HUES64 (cell line): ENCODE data around the gene SCN4B.

Experiments used
- H3K27ac ChIP-seq: 2 replicates; pipeline ENCODE4 v1.7.0; 2013; ENCODE audit warnings: low read depth, low read length, inconsistent platforms
- H3K27me3 ChIP-seq: 2 replicates; pipeline ENCODE4 v1.6.1; 2013; ENCODE audit warnings: mild to moderate bottlenecking, low read length; ENCODE audit not compliant: insufficient read depth
- H3K36me3 ChIP-seq: 2 replicates; pipeline ENCODE4 v1.6.1; 2013; ENCODE audit warnings: mild to moderate bottlenecking, low read length; ENCODE audit not compliant: insufficient read depth
- H3K4me1 ChIP-seq: 2 replicates; pipeline ENCODE4 v1.6.1; 2013; ENCODE audit warnings: mild to moderate bottlenecking, low read length, moderate library complexity; ENCODE audit not compliant: insufficient read depth
- H3K4me3 ChIP-seq: 2 replicates; pipeline ENCODE4 v1.5.1; 2013; ENCODE audit warnings: mild to moderate bottlenecking, low read length, moderate library complexity
- H3K9ac ChIP-seq: 2 replicates; pipeline ENCODE4 v1.6.1; 2013; ENCODE audit warnings: mild to moderate bottlenecking, low read depth, low read length
- H3K9me3 ChIP-seq: 2 replicates; pipeline ENCODE4 v1.6.1; 2013; ENCODE audit warnings: low read depth, low read length; ENCODE audit not compliant: insufficient read depth
- WGBS: fragments of 150-250, 120-280 bp; methylation state at CpG from one replicate; pipeline ENCODE4 v1.1.7; 2013; ENCODE audit warnings: missing lambda C conversion rate; 5-methylcytosine and 5-hydroxymethylcytosine counted together

Gene SCN4B

DNA sequence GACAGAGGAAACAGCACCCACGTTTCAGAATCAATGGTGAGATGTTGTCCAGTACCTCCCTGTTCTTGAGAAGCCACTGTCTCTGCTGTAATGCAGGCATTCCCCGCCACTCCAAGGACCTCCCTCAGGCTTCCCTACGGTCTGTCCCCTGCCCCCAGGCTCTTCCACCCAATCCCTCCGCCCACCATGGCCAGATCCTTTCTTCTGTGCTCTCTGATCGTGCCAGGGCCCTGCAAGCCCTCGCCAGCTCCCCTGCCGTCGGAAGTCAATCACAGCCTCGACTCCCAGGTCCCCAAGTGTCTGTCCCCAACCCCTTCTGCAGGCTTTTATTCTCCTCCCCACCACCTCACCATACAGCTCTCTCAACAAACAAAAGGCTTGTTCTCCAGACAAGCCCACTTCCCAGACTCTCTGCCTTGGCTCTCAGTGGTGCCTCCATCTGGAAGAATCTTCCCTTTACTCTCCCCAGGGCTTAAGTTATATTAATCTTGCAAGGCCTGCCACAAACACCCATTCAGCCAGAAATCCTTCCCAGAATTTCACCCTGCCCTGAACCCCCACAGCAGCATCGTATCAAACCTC, 13.7 kb downstream of the SCN4B start:
- Histone ChIP-seq H3K27me3 (peaks cover 13% of the 10 kb centered on the region; the same call in 1 of the 2 replicates), H3K36me3 (no peaks in the 10 kb centered on the region)
- WGBS, result 40% methylated on average over 10 of the region's 10 CpGs

DNA sequence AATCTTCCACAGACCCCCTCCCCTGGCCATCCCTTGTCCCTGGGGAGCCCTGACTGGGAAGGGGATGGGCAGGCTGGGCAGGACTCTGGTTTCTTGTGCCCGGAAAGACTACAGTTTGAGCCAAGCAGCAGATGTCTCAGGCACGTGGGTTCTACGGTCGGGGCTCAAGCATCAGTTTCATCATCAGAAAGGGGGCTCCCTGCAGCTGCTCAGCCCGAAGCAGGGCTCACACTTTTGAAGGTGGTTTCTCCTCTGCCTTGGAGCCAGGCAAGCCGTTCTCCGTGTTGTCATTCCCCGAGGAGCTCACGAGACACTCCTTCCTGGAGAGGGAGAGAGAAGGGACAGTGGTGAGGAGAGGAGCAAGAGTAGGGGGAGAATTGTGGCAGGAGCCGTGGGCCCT, 15.8 kb downstream of the SCN4B start:
- WGBS, result 90% methylated on average over 10 of the region's 10 CpGs
- Histone ChIP-seq H3K27me3 (no peaks in the 10 kb centered on the region), H3K9me3 (no peaks in the 10 kb centered on the region), H3K36me3 (no peaks in the 10 kb centered on the region), H3K9ac (no peak overlapping the region), H3K27ac (no peak overlapping the region), H3K4me1 (no peaks in the 10 kb centered on the region), H3K4me3 (no peak overlapping the region)

More for the DNA sequence above, 13.7 kb downstream of the SCN4B start:
- Histone ChIP-seq H3K9ac (no peak overlapping the region), H3K27ac (no peak overlapping the region), H3K9me3 (no peaks in the 10 kb centered on the region), H3K4me3 (no peak overlapping the region), H3K4me1 (no peaks in the 10 kb centered on the region)

DNA sequence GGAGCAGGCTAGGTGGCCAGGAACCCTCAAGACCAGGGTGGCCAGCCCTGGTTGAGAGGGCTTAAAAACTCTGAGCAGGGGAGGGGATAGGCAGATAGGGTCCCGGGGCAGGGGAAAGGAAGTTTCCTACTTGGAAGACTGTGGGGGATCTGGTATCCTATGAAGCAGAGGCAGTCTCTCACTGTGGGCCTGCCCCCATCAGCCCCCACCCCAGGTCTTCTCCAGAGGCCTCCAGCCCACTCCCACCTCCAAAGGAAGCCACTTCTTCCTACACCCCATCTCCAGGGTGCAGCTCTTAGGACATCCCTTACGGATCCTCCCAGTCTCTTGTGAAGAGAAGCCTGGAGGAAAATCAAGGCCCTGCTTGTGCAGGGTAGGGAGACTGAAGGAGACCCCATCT, 16.3 kb downstream of the SCN4B start:
- Histone ChIP-seq H3K36me3 (no peaks in the 10 kb centered on the region), H3K27me3 (no peaks in the 10 kb centered on the region), H3K9me3 (no peaks in the 10 kb centered on the region), H3K27ac (no peak overlapping the region), H3K4me3 (no peak overlapping the region), H3K4me1 (no peaks in the 10 kb centered on the region), H3K9ac (no peak overlapping the region)
- WGBS, result 96% methylated on average over 2 of the region's 2 CpGs

DNA sequence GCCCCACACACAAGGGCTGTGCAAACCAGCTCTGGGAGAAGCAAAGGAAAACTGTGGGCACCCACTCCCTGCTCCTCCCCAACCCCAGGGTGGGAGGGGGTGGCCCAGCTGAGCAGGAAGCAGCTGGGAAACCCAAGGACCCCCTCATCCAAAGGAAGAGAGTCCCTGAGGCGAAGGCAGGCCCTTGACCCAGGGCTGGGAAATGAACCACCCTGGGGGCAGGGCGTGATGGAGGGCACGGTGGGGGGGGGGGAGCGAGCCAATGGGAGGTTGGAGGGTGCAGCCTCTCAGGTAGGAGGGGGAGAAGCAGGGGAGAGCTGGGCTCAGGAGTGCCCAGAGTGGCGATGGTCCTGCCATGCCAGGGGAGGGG, 16.8 kb downstream of the SCN4B start:
- Histone ChIP-seq H3K36me3 (no peaks in the 10 kb centered on the region), H3K27me3 (no peaks in the 10 kb centered on the region), H3K27ac (no peak overlapping the region), H3K4me1 (no peaks in the 10 kb centered on the region), H3K4me3 (no peak overlapping the region), H3K9ac (no peak overlapping the region), H3K9me3 (no peaks in the 10 kb centered on the region)
- WGBS, result 91% methylated on average over 5 of the region's 5 CpGs

DNA sequence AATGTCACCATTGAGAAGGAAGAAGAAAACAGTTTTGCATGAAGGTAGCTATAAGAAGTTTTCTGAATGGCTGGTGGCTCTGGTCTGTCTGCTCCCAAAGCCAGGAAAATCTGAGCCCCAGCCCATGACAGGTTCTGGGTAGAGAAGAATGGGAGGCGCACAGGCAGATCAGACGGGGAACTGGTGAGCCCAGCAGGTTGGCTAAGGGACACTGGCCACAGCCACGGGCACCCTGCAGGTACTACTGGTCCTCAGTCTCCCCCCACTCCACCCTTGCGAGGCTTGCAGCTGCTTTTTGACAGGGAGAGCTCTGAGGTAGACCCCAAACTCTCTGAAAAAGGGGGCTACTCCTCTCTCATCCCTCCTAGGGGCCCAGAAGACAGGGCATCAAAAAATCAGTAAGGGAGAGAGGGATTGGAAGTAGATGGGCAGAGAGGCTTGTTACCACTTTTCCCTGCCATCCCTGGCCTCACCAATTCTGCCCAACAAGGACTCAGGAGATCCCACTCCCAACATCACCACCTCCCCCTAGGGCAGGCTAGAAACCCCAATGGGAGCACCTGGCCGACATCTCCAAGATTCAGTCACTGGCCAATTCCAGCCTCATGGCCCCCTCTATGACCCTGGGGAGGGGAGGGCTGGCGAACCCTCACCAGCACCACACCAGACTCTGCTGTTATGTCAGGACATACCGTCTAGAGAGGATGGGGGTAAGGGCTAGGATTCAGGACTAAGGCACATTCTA, 17.4 kb downstream of the SCN4B start:
- H3K9ac ChIP-seq, result no peak overlapping the region
- H3K4me3 ChIP-seq, result no peak overlapping the region
- WGBS, result 85% methylated on average over 7 of the region's 7 CpGs
- H3K36me3 ChIP-seq, result no peaks in the 10 kb centered on the region
- no peak overlapping the region for H3K27ac ChIP-seq
- H3K27me3 ChIP-seq, result no peaks in the 10 kb centered on the region
- H3K9me3 ChIP-seq, result no peaks in the 10 kb centered on the region
- no peaks in the 10 kb centered on the region for H3K4me1 ChIP-seq

DNA sequence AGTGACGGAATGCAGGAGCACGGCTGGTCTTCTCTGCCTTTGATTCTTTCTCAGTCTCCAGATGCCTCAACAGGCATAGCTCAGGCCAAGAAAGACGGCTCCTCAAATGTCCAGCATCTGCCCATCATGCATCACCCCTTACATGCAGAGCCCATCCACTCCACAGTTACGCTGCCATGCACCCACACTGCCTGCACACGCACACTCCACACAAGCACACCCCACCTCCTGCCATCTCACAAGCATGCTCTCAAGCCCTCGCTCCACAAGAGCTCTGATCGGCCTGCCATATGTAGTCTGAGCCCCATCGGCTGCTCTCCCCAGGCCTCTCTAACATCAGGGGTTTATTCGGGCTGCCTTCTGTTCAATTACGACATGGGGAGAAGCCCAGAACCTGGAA, 18.8 kb downstream of the SCN4B start:
- Histone ChIP-seq H3K4me3 (no peak overlapping the region), H3K27ac (no peak overlapping the region), H3K9me3 (no peaks in the 10 kb centered on the region), H3K4me1 (no peaks in the 10 kb centered on the region), H3K27me3 (no peaks in the 10 kb centered on the region), H3K9ac (no peak overlapping the region), H3K36me3 (no peaks in the 10 kb centered on the region)
- WGBS, result 92% methylated on average over 10 of the region's 10 CpGs

DNA sequence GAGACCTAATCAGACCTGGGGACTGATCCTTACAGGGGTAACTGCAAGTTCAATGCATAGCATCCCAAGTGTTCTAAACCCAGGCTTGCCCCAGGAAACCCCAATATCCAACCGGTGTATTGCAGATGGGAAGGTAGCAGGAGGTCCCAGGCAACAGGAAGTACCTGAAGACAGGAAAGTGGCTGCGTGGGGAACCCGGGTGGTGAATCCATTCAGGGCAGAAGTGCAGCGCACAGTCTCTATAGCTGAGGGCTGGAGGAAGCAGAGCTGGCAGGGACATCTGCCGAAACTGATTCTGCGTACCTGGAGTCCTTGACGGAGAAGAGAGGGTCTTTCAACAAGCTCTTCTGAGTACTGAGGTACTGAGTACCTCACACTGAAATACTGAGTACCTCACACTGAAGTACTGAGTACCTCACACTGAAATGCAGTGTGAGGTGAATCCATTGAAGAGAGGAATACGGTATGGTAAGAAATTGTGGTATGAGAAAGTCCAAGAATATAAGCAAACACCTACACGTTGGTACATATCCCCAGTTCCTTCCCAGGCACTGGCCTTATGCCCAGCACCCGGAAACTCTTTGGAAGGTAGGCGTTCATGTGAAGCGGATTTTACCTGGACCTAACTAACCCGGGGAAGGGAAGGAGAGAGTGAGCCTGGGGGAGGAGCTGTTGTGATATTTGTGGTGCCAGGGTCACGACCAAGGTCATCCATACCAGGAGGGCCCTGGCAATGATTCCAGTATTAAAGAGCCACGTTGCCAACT, 20.1 kb downstream of the SCN4B start:
- H3K27me3 ChIP-seq, result no peaks in the 10 kb centered on the region
- no peaks in the 10 kb centered on the region for H3K4me1 ChIP-seq
- no peak overlapping the region for H3K4me3 ChIP-seq
- H3K9me3 ChIP-seq, result no peaks in the 10 kb centered on the region
- H3K9ac ChIP-seq, result no peak overlapping the region
- no peak overlapping the region for H3K27ac ChIP-seq
- WGBS, result 91% methylated on average over 14 of the region's 15 CpGs
- H3K36me3 ChIP-seq, result no peaks in the 10 kb centered on the region

DNA sequence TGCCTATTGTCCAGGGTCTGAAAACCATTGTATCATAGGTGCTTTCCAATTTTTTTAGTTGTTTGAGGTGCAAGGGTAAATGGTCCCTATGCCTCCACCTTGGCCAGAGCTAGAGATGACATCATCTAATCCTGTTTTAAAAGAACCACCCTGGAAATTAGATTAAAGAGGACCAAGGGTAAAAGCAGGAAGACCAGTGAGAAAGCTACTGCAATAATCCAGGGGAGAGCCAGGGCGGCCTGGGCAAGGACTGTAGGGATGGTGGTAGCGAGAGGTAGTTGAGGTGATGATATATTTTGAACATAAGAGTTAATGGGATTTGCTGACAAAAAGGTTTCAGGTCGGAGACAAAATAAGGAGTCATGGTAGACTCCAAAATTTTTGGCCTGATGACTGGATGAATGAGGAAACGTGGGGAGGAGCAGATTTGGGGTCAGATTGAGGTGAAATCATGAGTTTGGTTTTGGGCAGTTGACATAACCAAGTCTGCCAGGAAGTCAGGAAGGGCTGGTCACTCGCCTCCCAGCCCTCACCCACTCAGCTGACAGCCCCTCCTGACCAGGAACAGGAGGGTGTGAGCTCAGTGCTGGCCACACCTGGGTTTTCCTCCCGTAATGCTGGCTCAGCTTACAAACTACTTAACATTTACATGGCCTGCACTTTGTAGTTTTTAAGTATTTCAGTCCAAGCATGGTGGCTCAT, 23.0 kb downstream of the SCN4B start:
- Histone ChIP-seq H3K36me3 (no peaks in the 10 kb centered on the region), H3K27ac (no peak overlapping the region), H3K4me3 (no peak overlapping the region), H3K9me3 (no peaks in the 10 kb centered on the region), H3K9ac (no peak overlapping the region), H3K27me3 (no peaks in the 10 kb centered on the region), H3K4me1 (no peaks in the 10 kb centered on the region)
- 86% methylated on average over 6 of the region's 6 CpGs for whole genome bisulfite sequencing

DNA sequence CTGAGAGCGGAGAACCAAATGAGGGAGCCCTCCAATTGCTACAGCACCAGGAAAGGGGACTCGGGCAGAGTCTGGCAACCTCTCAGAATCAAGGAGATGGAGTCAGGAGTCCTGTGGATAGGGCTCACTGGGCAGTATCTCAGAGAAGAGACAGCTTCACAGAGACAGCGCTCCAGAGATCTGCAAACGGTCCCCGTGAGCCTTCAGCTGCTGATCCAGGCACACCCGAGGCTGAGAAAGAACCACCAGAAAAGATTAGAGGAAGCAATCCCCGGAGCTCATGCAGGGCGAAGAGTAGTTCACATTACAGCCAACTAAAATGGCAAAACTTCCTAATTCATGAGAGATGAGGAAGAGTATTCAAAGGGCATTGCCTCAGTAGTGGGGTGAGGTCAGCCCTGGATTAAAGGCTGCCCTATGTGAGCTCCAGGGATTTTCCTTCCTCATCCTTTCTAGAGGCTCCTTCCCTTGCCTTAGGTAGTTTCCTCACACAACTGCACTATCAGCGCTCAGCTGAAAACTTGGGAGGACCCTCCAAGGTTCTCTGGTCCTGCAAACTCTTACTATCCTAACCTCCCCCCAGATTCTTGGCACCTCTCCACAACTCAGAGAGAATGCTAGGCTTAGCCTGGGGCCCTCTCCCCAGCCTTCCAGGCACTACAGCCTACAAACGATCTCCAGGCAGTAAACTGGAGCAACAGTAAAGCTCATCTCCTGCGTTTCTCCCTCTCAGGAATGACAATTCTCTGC, 23.7 kb downstream of the SCN4B start:
- H3K9me3 ChIP-seq, result no peaks in the 10 kb centered on the region
- H3K9ac ChIP-seq, result no peak overlapping the region
- H3K36me3 ChIP-seq, result no peaks in the 10 kb centered on the region
- no peaks in the 10 kb centered on the region for H3K4me1 ChIP-seq
- H3K27me3 ChIP-seq, result no peaks in the 10 kb centered on the region
- H3K4me3 ChIP-seq, result no peak overlapping the region
- 91% methylated on average over 11 of the region's 11 CpGs for WGBS
- no peak overlapping the region for H3K27ac ChIP-seq

DNA sequence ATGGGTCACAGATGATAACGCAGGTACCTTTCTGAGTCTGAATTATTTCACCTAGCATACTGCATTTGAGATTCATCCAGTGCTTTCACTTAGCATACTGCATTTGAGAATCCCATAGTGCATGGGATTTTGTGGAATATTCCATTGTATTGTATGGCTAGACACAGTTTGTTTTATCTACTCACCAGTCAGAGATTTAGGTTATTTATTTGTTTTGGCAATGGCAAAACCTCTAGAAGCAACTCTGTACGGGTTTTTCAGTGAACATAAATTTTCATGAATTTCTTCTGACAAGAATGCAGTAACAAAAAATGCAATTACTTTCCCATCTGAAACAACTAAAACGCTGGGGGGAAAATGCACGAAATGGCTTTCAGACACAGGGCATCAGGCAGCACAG, 24.3 kb downstream of the SCN4B start:
- H3K4me1 ChIP-seq, result no peaks in the 10 kb centered on the region
- H3K27me3 ChIP-seq, result no peaks in the 10 kb centered on the region
- H3K9ac ChIP-seq, result no peak overlapping the region
- WGBS, result 90% methylated on average over 4 of the region's 4 CpGs
- H3K36me3 ChIP-seq, result no peaks in the 10 kb centered on the region
- H3K27ac ChIP-seq, result no peak overlapping the region
- no peaks in the 10 kb centered on the region for H3K9me3 ChIP-seq
- no peak overlapping the region for H3K4me3 ChIP-seq
